Panc1 (cell line): ENCODE data around the gene SHISA5.

Source experiments
- POLR2AphosphoS5 ChIP-seq: IDR thresholded peaks from 2 replicates; pipeline ENCODE4 v1.6.1; 2012; ENCODE audit warnings: mild to moderate bottlenecking, low read depth, low read length, moderate library complexity
- TF ChIP-seq, protein P1 (sequence below): fragments of 450-650 bp; IDR thresholded peaks from 2 replicates; pipeline ENCODE4 v1.5.1; 2017; ENCODE audit warnings: mild to moderate bottlenecking

DNA sequence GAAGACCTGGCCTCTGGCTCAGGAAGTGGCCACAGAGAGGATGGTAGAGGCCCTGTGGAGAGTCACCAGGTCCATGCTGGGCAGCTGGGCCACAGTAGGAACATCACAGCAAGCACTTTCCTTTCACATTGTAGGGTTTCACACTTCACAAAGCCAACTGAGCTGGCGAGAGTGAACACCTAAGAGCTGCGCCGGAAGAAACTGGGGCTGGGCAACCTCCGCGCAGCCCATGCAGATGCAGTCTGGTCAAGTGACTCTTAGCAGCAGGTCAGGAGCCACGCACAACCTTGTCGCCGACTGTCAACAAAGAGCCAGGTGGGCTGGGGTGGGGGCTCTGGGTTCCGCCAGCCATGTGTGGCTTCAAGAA, 15.3 kb upstream of the SHISA5 start:
- TF ChIP-seq POLR2AphosphoS5 = no peak
- TF ChIP-seq, protein P1, sequence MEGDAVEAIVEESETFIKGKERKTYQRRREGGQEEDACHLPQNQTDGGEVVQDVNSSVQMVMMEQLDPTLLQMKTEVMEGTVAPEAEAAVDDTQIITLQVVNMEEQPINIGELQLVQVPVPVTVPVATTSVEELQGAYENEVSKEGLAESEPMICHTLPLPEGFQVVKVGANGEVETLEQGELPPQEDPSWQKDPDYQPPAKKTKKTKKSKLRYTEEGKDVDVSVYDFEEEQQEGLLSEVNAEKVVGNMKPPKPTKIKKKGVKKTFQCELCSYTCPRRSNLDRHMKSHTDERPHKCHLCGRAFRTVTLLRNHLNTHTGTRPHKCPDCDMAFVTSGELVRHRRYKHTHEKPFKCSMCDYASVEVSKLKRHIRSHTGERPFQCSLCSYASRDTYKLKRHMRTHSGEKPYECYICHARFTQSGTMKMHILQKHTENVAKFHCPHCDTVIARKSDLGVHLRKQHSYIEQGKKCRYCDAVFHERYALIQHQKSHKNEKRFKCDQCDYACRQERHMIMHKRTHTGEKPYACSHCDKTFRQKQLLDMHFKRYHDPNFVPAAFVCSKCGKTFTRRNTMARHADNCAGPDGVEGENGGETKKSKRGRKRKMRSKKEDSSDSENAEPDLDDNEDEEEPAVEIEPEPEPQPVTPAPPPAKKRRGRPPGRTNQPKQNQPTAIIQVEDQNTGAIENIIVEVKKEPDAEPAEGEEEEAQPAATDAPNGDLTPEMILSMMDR = no peak
